ENCODE data around the gene TEX47.

TEX47 gene

DNA sequence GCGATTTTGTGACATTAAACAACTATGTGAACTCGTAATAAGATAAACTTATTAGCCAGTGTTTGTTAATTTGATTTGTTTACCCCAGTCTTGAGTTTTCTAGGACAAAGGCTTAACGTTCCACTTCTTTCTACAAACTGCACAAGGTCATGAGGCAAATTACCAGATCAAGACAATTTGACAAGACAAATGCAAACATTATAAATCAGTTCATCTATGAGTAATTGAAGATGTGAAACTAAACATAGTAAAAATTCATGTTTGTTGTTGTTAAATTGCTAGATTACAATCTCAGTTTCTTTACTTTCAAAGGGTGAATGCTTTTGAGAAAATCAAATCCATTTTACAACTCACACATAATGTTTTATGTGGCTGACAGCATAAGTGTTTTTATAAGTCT lies 49.4 kb downstream of the TEX47 start:
- no peak for FAIRE-seq
- no peak for DNase-seq (ENCODE audit: low spot score)
